ENCODE measurements around the gene EIF1B.

GRCh38 chr3:40358454-40358853 is 48.9 kb downstream of the EIF1B start:
- TF ChIP-seq CHD2 (IDR thresholded peaks at IDR 0.05; ENCODE audit: low read depth, low read length) (no peak), CTCF (CRISPR knock-in tag; IDR thresholded peaks at IDR 0.05) (no peak), ZFP36 (IDR thresholded peaks at IDR 0.05; ENCODE audit: borderline replicate concordance, low read depth, low read length, partially characterized antibody) (no peak), ZNF335 (CRISPR knock-in tag; IDR thresholded peaks at IDR 0.05) (no peak), USF2 (IDR thresholded peaks at IDR 0.05; ENCODE audit: low read depth, low read length) (no peak), USF2 (CRISPR knock-in tag; IDR thresholded peaks at IDR 0.05; ENCODE audit: borderline replicate concordance) (no peak), ZSCAN21 (CRISPR knock-in tag; IDR thresholded peaks at IDR 0.05; ENCODE audit: borderline replicate concordance) (no peak), JUNB (CRISPR knock-in tag; IDR thresholded peaks at IDR 0.05; ENCODE audit: borderline replicate concordance) (no peak), FOSL1 (CRISPR knock-in tag; IDR thresholded peaks at IDR 0.05; ENCODE audit: borderline replicate concordance) (no peak), YEATS4 (CRISPR knock-in tag; IDR thresholded peaks at IDR 0.05; ENCODE audit: borderline replicate concordance) (no peak), ZNF224 (CRISPR knock-in tag; IDR thresholded peaks at IDR 0.05) (no peak), TGIF2 (CRISPR knock-in tag; IDR thresholded peaks at IDR 0.05) (no peak), ZNF44 (CRISPR knock-in tag; IDR thresholded peaks at IDR 0.05) (no peak), MYPOP (CRISPR knock-in tag; IDR thresholded peaks at IDR 0.05) (no peak), NR2C2 (CRISPR knock-in tag; IDR thresholded peaks at IDR 0.05; ENCODE audit: borderline replicate concordance) (no peak)

Measured in HepG2 (cell line).